AG09319 (cell line): Measurements from ENCODE around the gene KIF2A.

Source experiments
- DNase-seq: peaks from one replicate; pipeline ENCODE4 v3.0.0-alpha.2; 2010; ENCODE audit warnings: low read depth; ENCODE audit errors: extremely low read depth
- CTCF ChIP-seq: IDR thresholded peaks from 2 replicates; pipeline ENCODE4 v1.5.1; 2011; ENCODE audit warnings: low read depth, mild to moderate bottlenecking, inconsistent platforms, low read length, moderate library complexity

The KIF2A gene

GRCh38 chr5:62340979-62341378 lies 35.0 kb downstream of the KIF2A start:
- no peak for DNase-seq
- TF ChIP-seq CTCF = no peak

- no peak for DNase-seq
- no peak for TF ChIP-seq CTCF
Measured at GRCh38 chr5:62341783-62342475, 35.9 kb downstream of the KIF2A start.

- no peak for DNase-seq
- TF ChIP-seq CTCF = no peak
Measured at GRCh38 chr5:62342476-62342837, 36.5 kb downstream of the KIF2A start.

- no peak for DNase-seq
- no peak for TF ChIP-seq CTCF
Measured at GRCh38 chr5:62343428-62343827, 37.4 kb downstream of the KIF2A start.

GRCh38 chr5:62346748-62347147 lies 40.7 kb downstream of the KIF2A start:
- no peak for TF ChIP-seq CTCF
- no peak for DNase-seq

- TF ChIP-seq CTCF = no peak
Measured at GRCh38 chr5:62347928-62348327, 41.9 kb downstream of the KIF2A start.

GRCh38 chr5:62348723-62349481 lies 42.9 kb downstream of the KIF2A start:
- DNase-seq = no peak
- TF ChIP-seq CTCF = no peak

More at GRCh38 chr5:62347928-62348327, 41.9 kb downstream of the KIF2A start:
- DNase-seq = no peak
